ENCODE results near the gene PTCH1.

Gene PTCH1

DNA sequence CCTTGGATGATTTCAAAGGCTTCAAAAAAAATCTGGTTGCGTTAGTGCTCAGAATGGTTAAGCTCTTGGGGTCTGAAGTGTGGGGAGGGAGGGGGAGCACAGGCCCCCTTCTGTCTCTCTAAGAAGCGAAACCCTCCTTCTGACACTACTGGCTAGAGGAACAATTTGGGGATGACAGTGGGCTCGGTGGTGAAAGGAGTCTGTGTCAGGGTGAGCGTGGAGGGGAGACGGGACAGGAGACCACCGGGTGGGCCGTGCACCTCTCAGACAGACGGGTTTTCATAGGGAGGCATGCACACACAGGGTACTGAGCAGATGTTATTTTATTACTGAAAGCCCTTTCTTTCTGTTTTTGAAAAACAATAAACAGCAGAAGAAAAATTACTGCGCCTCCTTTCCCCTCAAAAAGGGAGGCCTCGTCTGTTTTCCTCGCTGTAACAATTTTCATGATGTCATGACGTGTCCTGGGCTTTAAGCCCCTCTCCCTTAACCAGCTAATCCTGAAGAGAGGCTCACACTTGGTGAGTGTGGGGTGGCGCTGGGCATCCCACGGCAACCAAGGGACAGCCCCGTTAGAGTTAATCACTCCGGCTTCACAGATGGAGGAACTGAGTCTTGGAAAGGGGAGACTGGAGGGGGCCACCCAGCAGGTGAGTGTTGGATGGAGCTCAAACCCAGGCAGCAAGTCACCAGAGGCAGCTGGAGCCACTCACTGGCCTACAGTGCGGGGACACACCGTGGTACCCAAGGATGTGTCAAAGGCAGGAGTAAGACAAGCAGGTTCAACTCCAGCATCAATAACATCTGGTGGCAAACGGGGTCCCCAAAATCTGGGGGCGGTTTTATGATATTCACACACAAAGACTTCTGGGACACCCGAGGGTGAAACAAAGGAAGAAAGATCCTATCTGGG, 53.4 kb downstream of the PTCH1 start:
- DNase-seq (ENCODE audit: low read depth in 2 of 2): no peak

- DNase-seq (ENCODE audit: low read depth in 2 of 2): peak; percentile 16 to 40
Measured at GRCh38 chr9:95462249-95463147, 54.3 kb downstream of the PTCH1 start.

DNA sequence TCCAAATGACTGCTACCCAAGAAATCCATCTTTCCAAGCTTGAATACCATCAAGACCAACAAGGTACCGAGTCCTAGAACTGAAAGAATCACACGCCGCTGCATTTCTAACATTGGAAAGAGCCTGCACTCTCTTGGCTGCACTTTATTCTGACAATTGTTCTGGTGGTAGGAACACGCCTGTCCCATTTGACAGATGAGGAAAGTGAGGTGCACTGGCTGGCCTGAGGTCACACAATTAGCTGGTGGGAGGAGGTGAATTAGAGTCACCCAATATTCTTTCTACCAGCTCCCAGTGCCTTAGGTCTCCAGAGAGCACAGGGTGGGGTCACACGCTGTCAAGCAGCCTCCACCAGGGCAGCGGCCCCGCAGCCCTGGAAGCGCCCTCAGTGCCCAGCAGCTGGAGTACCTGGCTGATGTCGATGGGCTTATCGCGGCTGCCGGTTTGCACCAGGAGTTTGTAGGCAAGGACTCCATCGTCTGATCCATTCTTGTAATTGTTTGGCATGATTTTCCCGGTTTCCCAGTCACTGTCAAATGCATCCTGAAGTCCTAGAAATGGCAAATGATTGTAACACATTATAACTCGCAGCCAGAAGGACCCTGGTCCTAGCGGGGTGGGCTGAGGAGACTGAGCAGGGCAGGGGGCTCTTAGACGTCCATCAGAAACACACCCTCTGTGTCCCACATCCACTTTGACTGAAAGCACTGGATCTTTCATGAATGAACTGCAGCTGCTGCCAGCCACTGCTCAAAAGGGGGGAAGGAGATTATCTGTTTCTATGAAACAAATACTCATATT, 55.1 kb downstream of the PTCH1 start:
- no peak for DNase-seq (ENCODE audit: low read depth in 2 of 2)

GRCh38 chr9:95460518-95461164, 56.1 kb downstream of the PTCH1 start:
- no peak for DNase-seq (ENCODE audit: low read depth in 2 of 2)

DNA sequence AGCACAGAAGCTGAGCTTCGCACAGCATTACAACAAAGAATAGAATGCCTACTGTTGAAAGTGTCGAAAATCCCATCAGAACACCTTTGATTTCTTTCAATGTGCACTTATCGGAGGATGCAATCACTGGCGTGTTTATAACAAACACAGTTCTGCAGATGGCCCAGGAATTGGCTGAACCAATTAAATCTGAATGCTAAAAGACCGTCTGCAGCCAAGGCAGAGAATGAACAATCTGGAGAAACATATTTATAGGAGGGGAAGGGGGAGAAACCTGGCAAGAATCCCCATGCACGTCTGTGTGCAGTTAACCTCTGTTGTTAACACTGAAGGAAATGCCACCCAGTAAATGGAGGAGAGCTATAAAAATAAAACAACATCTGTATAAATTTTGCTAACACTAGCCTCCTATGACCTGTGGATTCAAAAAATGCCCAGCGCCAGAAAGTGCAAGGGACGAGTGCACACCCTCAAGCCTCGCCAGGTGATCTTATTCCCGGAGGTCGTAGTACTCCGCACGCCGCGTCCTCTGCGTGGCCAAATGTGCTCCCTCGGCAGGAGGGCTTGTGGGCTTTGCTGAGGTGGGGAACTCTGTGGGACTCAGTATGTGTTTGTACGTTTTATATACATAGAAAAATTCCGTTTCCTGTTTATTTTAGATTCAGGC, 56.8 kb downstream of the PTCH1 start:
- DNase-seq (ENCODE audit: low read depth in 2 of 2): no peak

DNA sequence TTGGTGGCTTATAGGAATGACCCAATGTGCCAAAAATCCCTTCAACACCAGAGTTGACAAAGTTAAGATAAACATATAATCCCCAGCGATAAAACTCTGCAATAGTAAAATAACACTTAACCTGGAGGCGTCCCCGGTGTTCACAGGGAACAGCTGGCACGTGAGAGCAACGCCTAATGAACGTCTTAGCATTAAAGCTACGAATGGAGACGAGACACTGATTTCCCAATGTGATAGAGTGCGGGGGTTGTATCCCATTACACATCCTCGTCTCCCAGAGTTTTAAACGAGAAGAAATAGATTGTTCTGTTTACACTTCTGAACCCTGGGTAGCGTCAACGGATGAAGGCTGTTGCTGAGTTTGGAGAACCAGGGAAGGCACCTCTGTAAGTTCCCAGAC, 57.6 kb downstream of the PTCH1 start:
- DNase-seq (ENCODE audit: low read depth in 2 of 2): no peak

- no peak for DNase-seq (ENCODE audit: low read depth in 2 of 2)
Measured at GRCh38 chr9:95458666-95459065, 58.1 kb downstream of the PTCH1 start.

DNA sequence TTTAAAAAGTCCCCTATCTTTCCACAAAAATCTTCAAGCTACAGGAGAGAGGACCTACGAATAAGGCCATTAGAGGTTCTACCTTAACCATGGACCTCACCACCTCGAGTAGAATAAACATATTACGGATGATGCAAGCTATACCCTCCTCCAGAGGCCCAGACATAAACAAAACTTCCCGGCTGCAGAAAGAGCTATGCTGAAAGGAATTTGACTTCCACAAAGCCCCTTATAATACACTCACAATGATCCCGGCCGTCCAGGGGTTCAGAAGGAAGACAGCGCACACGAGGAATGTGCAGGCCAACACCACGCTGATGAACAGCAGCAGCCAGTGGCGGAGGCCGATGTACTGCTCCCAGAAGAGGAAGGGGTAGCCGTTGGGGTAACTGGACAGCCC, 59.0 kb downstream of the PTCH1 start:
- DNase-seq (ENCODE audit: low read depth in 2 of 2): no peak

DNA sequence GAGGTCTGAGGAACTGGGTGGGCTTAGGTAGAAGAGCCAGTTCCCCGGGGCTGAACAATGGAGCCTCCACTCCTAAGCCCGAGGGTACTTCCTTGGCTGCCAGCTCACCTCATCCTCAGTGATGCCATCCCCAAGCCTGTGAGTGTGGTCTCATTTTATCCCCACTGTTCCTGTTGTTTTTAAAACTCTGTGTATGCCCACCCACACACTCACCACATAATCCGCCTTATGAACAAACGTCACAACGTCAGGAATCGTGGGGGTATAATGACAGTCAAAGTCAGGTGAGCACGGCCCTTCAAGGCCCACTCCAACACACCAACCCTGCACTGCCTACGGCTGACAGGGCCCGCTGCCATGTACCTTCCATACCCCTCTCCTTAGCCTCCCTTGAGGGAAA, 61.1 kb downstream of the PTCH1 start:
- DNase-seq (ENCODE audit: low read depth in 2 of 2): no peak

DNA sequence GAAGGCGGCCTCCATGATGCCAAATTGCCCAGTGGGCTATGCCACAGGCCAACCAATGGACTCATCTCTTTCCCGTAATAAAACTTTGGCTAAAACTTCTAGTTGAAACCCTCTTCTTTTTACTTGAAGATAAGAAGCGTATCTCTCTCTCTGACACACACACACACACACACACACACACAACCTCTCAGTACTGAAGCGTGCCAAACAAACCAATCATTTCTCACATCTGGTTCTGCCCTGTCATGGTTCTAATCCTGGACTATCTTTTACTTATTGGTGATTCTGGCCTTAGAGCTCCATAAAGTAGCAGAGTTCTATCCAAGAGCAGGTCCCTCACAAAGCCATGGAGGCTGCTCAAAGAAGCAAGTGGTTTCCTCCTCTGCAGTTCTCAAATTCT, 64.6 kb downstream of the PTCH1 start:
- DNase-seq (ENCODE audit: low read depth in 2 of 2): no peak

GRCh38 chr9:95451065-95451426, 65.7 kb downstream of the PTCH1 start:
- DNase-seq (ENCODE audit: low read depth in 2 of 2): no peak

DNA sequence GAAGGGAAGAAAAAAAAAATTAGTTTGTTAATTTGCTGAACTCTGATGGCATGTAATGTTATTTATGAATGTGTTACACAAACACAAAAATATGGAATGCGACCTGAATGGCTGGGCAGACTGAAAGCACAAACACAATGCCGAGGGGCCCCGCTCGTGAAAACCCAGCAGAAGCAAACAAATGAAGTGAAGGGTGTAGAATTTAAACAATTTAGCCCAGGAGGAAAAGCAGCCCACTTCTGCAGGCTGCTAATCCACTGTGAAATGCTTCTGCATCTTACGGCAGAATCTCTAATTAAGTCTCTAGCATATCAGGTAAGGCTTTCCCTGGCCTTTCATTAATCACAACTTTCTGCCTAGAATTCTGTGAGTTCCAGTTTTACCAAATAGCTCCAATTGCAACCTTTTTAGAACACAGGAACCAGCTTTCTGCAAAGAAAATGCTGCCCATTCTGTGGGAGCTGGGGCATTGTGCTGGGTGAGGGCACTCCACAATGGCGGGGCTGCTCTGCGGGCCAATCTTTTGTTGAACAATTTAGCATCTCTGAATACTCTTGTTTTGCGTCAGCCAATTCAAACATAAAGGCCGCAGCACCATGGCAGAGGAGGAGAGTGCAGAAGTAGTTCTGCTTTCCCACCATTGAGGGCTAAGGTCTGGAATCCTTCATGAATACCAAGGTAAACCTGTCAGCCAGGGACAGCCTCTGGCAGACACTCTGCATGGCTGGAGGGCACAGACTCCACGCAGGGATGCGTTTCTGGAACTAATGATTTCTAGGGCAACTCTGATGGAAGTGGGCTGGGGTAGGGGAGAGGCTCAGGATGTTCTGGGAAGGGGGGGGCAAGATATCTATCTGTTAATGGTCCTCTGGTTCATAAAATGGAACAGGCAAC, 66.4 kb downstream of the PTCH1 start:
- no peak for DNase-seq (ENCODE audit: low read depth in 2 of 2)

DNA sequence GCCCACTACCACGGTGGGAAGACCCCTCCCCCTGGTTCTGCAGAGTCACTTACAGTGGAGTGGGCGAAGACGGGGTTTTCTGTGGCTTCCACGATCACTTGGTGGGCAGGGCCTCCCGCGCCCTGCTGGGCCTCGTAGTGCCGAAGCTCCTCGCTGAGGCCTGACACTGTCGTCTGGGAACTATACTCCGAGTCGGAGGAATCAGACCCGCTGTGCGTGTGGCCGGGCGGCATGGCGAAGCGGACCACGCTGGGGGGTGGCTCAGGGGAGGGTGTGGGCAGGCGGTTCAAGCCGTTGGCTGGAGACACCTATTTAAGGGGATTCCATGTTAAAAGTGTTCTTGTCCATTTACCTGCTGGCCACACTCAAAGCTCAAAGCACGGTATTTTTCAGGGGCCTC, 67.8 kb downstream of the PTCH1 start:
- DNase-seq (ENCODE audit: low read depth in 2 of 2): no peak

GRCh38 chr9:95447660-95448420, 68.9 kb downstream of the PTCH1 start:
- no peak for DNase-seq (ENCODE audit: low read depth in 2 of 2)

GRCh38 chr9:95446984-95447383, 69.8 kb downstream of the PTCH1 start:
- no peak for DNase-seq (ENCODE audit: low read depth in 2 of 2)

DNA sequence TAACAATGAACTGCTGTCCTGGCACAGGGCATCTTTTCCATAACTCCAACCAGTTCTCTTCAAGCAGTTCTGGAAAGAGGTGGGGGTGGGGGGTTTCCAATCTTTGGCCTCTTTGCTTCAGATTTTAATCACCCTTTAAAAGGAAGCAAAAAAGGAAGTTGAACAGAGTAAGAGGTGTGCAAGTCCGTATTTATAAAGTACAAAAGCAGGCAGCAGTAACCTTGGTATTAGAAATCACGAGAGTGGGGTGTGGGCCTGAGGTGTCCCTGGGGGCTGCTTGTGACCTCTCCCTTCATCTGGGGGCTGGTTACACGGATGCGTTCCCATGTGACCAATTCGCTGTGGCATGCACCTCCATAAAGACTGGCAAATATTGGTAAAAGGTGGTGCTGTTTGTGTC, 70.5 kb downstream of the PTCH1 start:
- no peak for DNase-seq (ENCODE audit: low read depth in 2 of 2)

DNA sequence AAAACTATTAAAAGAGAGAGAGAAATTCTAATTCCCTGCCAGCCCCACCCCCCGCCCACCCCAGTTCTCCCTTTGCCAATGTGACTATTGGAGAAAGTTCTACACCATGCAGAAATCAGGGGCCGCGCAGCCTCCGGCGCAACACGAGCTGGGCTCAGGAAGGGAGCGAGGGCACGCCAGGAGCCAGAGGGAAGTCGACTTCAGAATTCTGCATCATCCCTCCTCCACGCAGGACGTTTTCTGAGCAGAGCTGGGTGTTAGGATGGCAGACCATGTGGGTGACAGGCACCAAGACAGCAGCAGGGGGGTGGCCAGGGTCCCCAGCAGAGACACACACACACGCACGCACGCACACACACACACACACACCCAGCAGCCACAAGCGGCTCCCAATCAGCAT, 72.6 kb downstream of the PTCH1 start:
- DNase-seq (ENCODE audit: low read depth in 2 of 2): no peak

- DNase-seq (ENCODE audit: low read depth in 2 of 2): no peak
Measured at GRCh38 chr9:95443301-95443700, 73.5 kb downstream of the PTCH1 start.

GRCh38 chr9:95441081-95441480, 75.7 kb downstream of the PTCH1 start:
- no peak for DNase-seq (ENCODE audit: low read depth in 2 of 2)

All from stimulated activated CD8-positive, alpha-beta memory T cell treated with anti-CD3 and anti-CD28 coated beads, Interleukin-2, amount 100 ng/mL, for 1 hour (primary cell).